Fibroblast of skin of abdomen (primary cell): Measurements from ENCODE around the gene AKT1S1.
"Not testable (repeated sequence)": the region's sequence is repeated elsewhere in the genome, so short reads cannot be mapped to it uniquely, and the experiment has no call there.

Source experiments
- DNase-seq: peaks from one replicate; pipeline ENCODE4 v3.0.0-alpha.2; 2013

Gene AKT1S1

DNA sequence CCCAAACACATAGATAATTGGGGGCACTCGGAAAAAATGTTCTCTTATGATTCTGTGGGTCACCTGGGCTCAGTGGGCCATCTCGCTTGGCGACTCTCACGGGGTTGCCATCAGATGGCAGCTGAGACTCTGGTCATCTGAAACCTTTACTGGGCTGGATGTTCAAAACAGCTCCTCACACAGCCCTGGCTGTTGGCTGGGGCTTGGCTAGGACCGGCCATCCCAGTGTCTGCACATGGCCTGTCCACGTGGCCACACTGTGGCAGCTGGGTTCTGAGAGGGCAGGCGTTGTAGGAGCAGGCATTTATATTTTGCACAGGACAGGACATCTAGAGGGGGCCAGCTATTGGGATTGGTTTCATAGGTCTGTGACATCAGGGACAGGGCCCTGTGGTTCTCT is 43.6 kb downstream of the AKT1S1 start:
- DNase-seq = no peak

DNA sequence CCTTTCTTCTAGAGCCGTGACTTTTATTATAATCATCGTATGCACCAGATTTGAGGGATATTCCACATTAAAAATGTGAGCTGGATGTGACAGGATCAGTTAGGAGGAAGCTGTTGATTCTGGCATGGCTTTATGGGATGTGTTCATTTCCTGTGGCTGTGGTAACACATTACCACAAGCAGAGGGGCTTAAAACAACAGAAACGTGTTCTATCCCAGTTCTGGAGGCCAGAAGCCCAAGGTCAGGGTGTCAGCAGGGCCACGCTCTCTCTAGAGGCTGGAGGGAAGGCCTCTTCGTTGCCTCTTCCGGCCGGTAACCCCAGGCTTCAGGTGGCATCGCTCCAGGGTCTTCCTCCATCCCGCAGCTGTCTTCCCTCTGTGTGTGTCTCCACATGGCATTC is 44.6 kb downstream of the AKT1S1 start:
- no peak for DNase-seq

DNA sequence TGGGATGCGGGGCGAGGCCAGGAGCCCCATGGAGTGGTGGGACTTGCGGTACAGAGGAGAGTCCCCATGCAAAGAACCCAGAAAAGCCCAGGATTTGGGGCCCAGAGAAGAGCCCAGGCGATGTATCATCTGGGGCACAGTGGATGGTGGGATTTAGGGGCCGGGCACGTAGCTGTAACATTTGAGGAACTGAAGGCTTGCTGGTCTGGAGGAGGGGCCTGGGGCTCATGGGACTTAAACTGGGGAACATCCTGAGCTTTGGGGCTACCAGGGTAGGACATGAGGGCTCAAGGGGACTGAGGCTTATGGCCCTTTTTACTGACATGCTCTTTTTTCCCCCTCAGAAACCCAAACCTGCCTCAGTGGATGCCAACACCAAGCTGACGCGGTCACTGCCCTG is 45.6 kb downstream of the AKT1S1 start:
- no peak for DNase-seq

DNA sequence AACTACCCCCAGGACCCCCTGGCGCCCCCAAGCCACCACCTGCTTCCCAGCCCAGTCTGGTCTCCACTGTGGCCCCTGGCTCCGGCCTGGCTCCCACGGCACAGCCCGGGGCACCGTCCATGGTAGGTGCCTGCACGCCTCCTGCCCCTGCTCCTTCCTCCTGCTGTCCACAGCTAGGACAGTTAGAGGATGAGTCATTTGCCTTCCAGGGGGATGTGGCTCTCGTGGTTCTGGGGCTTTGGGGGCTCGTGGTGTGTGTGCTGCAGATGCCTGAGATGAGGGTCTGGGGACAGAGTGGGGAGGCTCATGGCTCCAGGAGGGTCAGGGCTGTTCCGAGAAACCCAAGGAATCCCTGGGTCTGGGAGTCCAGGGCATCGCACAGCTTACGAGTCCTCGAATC is 46.4 kb downstream of the AKT1S1 start:
- DNase-seq = no peak

DNA sequence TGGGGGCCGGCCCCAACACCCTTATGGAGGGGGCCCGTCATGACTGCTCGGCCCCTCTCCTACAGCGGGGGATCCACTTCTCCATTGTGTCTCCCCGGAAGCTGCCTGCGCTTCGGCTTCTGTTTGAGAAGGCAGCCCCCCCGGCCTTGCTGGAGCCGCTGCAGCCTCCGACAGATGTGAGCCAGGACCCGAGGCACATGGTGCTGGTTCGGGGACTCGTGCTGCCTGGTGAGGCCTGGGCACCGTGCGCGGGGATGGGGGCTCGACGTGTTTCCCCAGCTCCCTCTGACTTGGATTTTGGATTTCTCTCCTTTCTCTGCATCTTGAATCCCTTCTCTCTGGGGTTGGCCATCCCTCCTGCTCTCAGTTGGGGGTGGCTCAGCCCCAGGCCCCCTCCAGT is 47.4 kb downstream of the AKT1S1 start:
- no peak for DNase-seq

DNA sequence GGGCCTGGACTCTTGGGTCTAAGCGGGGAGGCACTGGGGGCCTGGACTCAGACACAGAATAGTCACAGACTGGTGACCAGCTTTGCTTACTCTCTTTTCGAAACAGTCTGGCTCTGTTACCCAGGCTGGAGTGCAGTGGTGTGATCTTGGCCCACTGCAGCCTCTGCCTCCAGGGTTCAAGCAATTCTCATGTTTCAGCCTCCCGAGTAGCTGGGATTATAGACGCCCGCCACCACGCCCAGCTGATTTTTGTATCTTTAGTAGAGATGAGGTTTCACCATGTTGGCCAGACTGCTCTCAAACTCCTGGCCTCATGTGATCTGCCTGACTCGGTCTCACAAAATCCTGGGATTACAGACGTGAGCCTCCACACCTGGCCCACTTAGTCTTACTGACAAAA is 48.0 kb downstream of the AKT1S1 start:
- no peak for DNase-seq

DNA sequence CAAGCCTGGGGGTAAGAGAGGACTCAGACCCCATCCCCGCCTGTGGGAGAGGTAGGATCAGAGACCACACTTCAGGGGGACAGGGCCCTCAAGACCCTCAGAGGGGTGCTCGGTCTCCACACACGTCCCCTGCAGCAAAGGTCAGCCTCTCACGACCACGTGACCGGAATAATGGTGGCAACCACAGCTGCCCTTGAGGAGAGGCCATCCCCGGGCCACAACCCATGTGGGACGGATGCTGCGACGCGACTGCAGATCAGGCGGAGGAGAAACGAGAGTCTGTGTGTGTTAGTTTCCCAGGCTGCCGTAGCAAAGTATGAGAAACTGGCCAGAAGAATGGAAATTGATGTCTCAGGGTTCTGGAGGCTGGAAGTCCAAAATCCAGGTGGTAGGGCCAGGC is 50.1 kb downstream of the AKT1S1 start:
- no peak for DNase-seq

DNA sequence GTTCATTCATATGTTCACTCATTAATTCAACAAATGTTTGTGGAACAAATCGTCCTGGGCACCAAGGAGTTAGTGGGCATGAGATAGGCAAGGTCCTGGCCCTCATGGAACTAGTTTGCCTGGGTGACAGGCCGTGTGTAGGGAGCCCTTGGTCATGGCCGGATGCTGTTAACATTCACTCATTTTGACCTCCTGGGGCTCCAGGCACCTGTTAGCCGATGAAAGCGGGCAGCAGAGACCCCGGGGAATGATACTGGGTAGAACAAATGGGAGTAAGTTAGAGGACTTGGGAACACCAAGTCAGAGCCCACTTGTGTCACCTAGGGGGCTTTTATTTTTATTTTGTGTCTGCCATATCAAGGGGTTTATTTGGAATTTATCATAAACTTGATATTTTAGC is 52.5 kb downstream of the AKT1S1 start:
- no peak for DNase-seq

DNA sequence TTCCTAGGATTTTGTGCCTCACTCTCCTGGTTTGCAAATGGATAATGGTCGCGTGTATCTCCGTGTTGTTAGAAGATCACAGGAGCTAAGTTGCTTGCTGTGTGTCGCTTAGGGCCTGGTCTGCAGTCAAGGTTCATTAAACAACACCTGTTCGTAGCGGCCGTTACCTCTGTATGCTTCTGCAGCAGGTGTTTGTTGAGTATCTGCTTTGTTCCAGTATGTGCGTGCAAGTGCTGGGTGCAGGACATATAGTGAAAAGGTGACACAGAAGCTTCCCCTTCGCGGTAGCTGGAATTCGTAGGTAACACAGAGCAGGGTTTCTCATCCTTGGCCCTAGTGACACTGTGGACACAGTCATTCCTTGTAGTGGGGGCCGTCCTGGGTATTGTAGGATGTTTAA is 53.7 kb downstream of the AKT1S1 start:
- no peak for DNase-seq

DNA sequence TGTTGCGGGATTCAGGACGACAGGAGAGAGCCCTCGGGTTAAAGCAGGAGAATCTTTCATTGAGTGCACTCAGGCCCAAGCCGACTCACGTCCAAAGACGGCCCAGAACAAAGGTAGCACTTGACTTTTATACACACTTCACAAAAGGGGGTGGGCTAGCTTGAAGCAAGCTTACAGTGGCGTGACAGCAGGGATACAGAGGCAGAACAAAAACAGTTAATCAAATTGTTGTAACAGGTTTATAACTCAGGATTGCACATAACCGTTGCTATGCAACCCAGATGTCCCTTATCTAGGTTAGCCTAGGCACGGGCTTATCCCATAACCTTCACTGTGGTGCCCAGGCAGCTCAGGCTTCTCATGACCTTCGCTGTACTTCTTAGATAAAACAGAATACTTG is 57.0 kb downstream of the AKT1S1 start:
- no peak for DNase-seq

DNA sequence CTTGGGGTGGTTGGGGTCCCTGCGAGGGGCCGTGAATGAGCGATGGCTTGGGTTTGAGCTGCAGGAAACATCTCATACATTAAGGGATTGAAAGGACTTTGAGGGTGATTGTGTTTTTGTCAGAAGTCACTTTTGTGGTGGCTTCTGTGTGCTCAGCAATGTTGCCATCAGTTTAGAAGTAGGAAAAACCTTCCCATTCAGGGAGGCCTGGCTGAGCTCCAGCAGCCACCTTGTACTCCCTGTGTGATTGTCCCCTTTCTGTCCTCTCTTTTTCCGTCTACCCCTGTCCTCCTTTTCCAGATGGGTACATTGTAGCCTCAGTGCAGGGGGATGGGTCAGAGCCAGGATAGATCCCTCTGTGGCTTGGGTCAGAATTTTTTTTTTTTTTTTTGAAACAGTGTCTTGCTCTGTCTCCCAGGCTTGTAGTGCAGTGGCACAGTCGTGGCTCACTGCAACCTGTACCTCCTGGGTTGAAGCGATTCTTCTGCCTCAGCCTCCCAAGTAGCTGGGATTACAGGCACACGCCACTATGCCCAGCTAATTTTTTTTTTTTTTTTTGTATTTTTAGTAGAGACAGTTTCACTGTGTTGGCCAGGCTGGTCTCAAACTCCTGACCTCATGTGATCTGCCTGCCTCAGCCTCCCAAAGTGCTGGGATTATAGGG is 57.6 kb downstream of the AKT1S1 start:
- not testable (repeated sequence) for DNase-seq
